ENCODE data around the gene ADGRL3. TPM values are rescaled to one million over a fixed set of nuclear protein-coding genes. Genes with fewer than 3 reads are reported as not detected.

ADGRL3 gene
- polyA plus RNA-seq, 1 experiment, result 0.01 TPM

GRCh38 chr4:61521451-61521850 is 321.3 kb downstream of the ADGRL3 start:
- no peak for DNase-seq (ENCODE audit: low read depth)
- POLR2A ChIA-PET, result no interaction called here
- no peaks in the 10 kb centered on the region for H3K36me3 ChIP-seq (ENCODE audit: control insufficient read depth, insufficient read depth, low read length)
- CTCF ChIA-PET, result no interaction called here
- TF ChIP-seq, protein P1, sequence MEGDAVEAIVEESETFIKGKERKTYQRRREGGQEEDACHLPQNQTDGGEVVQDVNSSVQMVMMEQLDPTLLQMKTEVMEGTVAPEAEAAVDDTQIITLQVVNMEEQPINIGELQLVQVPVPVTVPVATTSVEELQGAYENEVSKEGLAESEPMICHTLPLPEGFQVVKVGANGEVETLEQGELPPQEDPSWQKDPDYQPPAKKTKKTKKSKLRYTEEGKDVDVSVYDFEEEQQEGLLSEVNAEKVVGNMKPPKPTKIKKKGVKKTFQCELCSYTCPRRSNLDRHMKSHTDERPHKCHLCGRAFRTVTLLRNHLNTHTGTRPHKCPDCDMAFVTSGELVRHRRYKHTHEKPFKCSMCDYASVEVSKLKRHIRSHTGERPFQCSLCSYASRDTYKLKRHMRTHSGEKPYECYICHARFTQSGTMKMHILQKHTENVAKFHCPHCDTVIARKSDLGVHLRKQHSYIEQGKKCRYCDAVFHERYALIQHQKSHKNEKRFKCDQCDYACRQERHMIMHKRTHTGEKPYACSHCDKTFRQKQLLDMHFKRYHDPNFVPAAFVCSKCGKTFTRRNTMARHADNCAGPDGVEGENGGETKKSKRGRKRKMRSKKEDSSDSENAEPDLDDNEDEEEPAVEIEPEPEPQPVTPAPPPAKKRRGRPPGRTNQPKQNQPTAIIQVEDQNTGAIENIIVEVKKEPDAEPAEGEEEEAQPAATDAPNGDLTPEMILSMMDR (IDR thresholded peaks at IDR 0.05; ENCODE audit: insufficient read depth, low read depth, low read length), result no peak
- no peaks in the 10 kb centered on the region for H3K27me3 ChIP-seq (ENCODE audit: control insufficient read depth, insufficient read depth, low read length)
- no peak overlapping the region for H3K4me3 ChIP-seq (ENCODE audit: low read depth, low read length)

GRCh38 chr4:61522312-61522711 is 322.2 kb downstream of the ADGRL3 start:
- Histone ChIP-seq H3K36me3 (ENCODE audit: control insufficient read depth, insufficient read depth, low read length) (no peaks in the 10 kb centered on the region), H3K27me3 (ENCODE audit: control insufficient read depth, insufficient read depth, low read length) (no peaks in the 10 kb centered on the region), H3K4me3 (ENCODE audit: low read depth, low read length) (no peak overlapping the region)
- TF ChIP-seq, protein P1 (IDR thresholded peaks at IDR 0.05; ENCODE audit: insufficient read depth, low read depth, low read length), result no peak
- CTCF ChIA-PET, result interaction anchor here (0.6 kb wide), 1 partner anchor 8 kb away, joined by 3 read pairs; no protein-coding TSS in a partner anchor
- POLR2A ChIA-PET, result no interaction called here
- no peak for DNase-seq (ENCODE audit: low read depth)

GRCh38 chr4:61527888-61528287 is 327.8 kb downstream of the ADGRL3 start:
- ChIA-PET CTCF (no interaction called here), POLR2A (no interaction called here)
- Histone ChIP-seq H3K36me3 (ENCODE audit: control insufficient read depth, insufficient read depth, low read length) (no peaks in the 10 kb centered on the region), H3K27me3 (ENCODE audit: control insufficient read depth, insufficient read depth, low read length) (no peaks in the 10 kb centered on the region), H3K4me3 (ENCODE audit: low read depth, low read length) (no peak overlapping the region)
- no peak for DNase-seq (ENCODE audit: low read depth)
- TF ChIP-seq, protein P1 (IDR thresholded peaks at IDR 0.05; ENCODE audit: insufficient read depth, low read depth, low read length), result no peak

DNA sequence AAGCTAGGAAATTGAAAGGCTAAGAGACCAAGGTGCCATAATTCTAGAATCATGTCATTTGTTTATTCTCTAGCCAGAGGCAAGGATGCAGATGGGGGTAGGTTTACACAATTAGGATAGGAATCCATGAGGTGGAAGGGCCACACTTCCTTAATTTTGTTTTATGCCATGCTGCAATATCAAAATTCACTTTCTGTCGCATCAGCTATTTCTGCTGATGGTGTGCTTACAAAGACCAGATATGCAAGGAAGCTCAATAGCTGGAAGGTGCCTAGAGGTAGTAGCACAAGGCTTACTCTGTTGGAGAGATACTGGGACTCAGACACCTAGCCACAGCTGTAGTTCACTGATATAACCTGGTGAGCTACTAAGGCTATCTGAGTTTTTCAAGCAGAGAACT is 328.5 kb downstream of the ADGRL3 start:
- ChIA-PET CTCF (no interaction called here), POLR2A (no interaction called here)
- Histone ChIP-seq H3K27me3 (ENCODE audit: control insufficient read depth, insufficient read depth, low read length) (no peaks in the 10 kb centered on the region), H3K4me3 (ENCODE audit: low read depth, low read length) (no peak overlapping the region), H3K36me3 (ENCODE audit: control insufficient read depth, insufficient read depth, low read length) (no peaks in the 10 kb centered on the region)
- DNase-seq (ENCODE audit: low read depth), result no peak
- TF ChIP-seq, protein P1 (IDR thresholded peaks at IDR 0.05; ENCODE audit: insufficient read depth, low read depth, low read length), result no peak

DNA sequence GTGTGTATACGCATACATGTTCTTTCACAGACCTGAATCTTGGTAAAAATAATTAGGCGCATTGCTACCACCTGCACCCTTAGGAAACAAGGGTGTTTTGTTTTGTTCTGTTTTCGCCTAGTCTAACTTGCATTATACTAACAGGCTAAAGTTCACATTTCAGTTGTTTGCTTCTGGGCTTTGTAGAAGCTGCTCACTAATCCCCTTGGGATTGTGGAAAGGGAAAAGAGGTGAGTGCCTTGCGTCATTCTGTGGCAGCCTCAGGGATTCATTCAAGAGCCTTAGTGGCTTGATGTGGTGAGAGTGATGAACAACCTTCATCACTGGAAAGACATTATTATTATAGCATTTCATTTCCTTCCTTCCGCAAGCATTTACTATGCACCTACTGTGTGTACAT is 331.1 kb downstream of the ADGRL3 start:
- no peaks in the 10 kb centered on the region for H3K36me3 ChIP-seq (ENCODE audit: control insufficient read depth, insufficient read depth, low read length)

More for the DNA sequence above, 331.1 kb downstream of the ADGRL3 start:
- TF ChIP-seq, protein P1 (IDR thresholded peaks at IDR 0.05; ENCODE audit: insufficient read depth, low read depth, low read length), result no peak
- no peak for DNase-seq (ENCODE audit: low read depth)
- H3K4me3 ChIP-seq (ENCODE audit: low read depth, low read length), result no peak overlapping the region
- ChIA-PET CTCF (no interaction called here), POLR2A (no interaction called here)
- no peaks in the 10 kb centered on the region for H3K27me3 ChIP-seq (ENCODE audit: control insufficient read depth, insufficient read depth, low read length)
